GM18861 (cell line): Measurements from ENCODE around the gene MFSD6.

Experiments used
- ATAC-seq: cut with Tn5 transposase; IDR thresholded peaks from one replicate; pipeline ENCODE4 v1.9.1; 2021; ENCODE audit not compliant: unreplicated experiment

The MFSD6 gene

DNA sequence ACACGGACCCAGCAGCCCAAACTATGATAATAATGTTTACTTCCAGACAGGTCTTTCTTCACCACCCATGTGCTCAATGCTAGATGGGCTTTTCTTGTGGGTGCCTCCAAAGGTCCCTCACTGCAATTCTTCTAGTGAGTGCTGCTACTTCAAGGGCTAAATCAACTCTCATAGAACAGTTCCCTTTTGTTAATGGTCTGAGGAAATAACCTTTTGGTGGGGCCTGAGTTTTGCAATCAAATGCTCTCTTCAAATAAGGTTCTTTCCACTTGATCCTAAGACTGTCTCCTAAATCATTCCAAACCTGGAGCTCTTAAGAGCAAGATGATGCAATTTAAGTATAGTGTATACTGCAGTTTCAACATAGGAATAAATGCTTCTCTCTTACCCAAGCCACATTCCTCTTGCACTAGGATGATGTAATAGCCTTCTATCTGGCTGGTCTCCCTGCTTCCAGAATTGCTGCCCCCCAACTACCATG lies 120.4 kb downstream of the MFSD6 start:
- ATAC-seq: no peak

DNA sequence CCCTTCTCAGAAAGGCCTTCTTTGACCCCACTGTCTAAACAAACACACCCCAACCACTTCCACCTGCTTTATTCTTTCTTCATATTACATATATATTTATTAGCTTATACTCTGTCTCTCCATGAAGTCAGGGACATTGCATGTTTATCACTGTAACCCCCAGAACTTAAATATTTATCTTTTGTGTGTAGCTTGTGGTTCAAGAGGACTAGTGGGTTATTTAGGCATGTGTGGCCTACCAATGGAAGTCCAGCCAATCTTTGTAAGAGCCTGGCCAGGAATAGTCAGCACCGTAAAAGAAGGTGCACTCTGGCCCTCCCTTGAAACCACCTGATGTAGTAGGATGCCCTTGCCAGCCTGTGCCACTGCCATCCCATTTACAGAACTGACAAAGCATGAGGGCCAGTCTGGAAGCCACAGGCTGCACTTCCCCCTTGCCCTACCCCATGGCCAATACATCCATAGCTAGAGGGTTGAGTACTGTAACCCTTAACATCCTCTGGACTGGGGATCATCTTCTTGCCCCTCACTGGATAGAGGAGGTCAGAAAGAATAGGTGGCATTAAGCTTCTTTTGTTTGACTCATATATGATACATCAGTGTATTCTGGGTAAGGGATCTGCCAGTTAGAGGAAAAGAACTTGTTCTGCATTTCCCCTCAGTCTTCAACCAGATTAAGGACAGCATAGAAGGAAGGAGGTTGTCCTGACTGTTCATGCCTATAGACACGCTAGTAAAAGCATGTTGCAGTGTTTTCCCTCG lies 121.5 kb downstream of the MFSD6 start:
- no peak for ATAC-seq

DNA sequence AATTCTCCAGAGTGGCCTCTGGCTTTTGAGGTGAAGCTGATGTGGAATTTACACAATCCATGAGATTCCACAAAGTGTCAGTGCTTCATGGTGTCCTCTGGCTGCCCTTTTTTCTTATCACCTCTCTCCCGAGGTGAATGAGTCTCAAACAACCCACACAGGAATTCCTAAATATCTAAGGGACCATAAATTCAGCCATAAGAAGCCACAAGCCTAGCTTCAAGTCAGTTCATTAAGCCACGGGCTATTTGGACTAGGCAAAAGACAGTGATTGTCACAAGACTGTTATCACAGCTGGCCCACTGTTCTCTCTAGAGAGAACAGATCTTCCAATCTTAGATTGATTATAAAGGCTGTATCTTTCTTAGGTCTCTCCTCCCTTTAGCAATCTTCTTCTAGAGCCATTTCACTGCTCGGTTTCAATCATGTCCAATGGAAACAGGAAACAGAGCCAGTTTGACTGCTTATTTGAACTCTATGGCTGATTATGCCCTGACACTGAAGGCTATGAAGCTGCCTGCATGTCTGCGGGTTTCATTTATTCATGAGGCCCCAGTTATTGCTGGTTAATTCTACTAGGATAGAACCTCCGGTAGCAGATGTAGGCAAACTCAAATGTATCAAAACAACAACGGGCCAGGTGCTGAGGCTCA lies 122.2 kb downstream of the MFSD6 start:
- ATAC-seq: no peak

DNA sequence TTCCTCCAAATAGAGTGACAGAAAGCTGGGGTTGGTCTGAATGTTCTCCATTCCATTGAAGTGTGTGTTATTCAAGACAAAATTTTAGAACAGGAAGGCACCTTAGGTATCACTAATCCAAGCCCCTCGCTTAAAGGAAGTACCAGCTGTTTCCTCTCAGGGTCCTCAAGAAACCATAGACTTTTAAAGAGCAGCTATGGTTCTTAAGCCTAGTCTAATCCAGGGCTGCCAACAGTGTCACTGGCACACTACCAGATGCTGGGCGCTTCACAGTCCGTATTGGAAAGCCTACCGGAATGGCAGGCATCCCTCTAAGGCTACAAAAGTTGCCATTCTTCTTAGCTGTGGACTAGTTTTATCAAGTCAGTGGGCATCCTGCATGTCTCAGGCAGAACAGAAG lies 124.4 kb downstream of the MFSD6 start:
- no peak for ATAC-seq

DNA sequence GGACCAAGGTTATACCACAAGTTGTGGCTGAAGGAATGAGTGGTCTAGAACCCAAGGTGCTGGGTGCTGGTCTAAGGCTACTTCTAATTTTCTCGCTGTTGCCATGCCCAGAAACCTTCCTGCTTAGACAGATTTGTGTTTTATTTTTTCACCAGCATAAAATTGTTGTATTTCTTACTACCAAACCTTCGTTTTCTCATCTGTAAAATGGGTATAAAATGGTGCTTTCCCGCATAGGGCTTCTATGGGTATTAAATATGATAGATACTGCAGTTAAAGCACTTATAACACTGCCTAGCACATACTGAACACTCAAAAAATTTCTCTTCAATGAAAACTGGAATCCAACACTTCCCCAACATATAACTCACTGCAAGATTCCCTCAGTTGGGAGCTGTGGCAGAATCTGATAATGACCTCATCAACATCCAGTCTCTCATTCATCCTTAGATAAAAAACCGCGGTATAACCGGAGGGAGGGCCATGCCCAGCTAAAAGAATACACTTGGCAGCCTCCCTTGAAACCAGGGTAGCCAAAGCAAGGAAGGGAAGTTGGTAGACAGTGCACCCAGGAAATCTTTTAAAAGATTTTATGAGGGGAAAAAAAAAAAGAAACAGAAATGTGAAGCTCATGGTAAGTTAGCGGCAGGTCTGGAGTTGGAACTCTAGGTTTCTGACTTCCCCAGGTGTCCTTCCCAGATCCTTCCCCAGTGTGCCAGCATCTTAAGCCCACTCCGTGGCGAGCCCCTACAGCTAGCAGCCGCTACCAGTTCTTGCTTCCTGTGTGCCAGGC lies 125.2 kb downstream of the MFSD6 start:
- no peak for ATAC-seq

DNA sequence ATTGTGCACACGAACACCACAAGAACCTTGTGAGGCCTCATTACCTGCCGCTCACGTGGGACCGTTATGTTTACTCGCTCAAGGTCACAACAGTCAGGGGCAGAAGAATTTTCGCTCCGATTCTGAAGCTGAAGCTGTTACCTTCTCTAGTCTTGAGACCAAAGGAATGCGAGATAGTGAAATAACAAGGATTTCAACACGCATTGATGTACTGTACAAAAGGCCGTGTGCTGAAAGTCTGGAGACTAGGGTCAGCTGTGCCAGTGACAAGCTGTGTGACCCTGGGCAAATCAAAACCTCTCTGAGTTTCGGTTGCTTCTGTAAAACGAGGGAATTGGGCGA lies 125.8 kb downstream of the MFSD6 start:
- peak; percentile 15 for ATAC-seq

DNA sequence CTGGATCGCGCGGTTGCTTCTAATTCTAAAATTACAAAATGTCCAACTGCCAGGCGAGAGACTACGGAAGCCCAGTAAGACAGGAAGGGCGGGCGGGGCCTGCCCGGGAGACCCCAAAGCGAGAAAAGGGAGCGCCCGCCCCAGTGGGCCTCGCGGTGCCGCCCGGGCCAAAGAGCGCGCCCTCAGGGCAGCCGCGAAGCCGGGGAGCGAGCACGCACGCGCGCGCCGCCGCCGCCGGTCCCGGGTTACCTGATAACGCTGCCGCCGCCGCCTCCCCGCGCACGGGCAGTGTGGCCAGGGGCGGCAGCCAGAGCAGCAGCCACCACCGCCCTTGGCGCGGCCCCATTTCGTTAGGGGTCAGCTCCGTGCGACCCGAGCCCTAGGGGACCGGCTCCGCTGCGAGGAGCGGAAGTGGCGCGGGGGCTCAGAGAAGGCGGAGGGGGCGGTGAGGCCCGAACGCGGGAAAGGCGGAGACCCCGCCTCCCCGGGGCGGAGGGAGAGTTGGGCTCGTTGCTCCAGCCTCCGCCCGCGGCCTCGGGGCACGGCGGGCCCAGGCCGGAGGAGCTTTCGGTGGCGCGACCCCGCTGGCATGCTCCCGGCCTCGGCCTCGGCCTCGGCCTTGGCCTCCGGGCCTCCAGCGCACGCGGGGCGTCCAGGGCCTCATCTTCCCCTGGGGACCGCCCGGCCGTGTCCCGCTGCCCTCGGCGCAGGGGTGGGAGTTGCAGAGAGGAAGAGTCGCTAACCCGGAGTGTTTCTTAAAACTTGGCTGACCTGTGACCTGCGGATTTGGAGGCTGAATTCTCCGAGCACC lies 126.4 kb downstream of the MFSD6 start, which contains the start of gene NEMP2:
Gene NEMP2, minus strand, starts transcription at position 413 of the 811 bp plus-strand sequence. Its CDS starts 67 bp downstream, at position 346.
- peak; percentile 65 for ATAC-seq

DNA sequence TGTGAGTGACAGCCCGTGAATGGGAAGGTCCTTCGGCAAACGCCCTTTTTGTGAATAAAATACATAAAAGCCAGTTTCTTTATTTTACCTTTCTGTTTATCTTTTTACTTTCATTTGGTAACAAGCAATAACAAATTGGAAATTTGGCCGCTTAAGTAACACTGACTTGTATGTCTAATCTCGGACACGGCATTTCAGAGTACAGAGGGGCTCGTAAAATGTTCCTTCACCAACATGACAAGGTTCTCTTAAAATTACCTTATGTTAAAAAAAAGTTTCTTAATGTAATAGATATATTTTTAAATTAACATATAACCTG lies 126.9 kb downstream of the MFSD6 start:
- no peak for ATAC-seq

DNA sequence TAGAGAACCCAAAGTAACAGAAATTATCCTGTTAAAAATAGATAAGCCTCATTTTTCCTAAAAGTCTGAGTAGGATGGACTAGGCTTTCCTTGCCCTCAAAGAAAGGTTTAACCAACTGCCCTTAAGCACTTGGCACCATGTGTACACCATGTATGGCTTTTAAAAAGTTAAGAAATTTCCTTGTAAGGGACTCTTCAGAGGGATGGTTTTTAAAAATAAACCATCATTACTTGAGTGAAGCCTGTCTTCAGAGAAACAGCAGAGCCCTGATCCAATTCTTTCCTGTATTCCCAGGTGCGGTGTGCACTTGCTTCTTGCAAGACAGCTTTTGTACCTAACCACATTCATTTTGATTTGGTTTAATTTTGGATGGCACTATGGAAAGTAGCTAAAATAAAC lies 127.4 kb downstream of the MFSD6 start:
- no peak for ATAC-seq

DNA sequence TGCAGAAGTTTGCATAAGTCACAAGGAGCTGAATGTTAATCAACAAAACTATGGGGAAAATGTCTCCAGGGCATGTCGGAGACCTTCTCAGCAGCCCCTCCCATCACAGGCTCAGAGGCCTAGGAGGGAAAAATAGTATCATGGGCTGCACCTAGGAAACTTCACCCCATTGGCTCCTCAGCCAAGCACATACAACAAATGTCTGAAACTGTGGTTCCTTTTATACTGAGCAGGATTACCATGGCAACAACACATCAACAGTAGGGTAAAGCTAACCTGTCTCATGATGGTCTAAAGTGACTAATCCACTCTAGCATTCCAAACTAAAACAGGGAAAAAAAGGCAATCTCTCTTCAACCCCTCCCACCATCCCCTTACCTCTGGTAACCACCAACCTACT lies 129.6 kb downstream of the MFSD6 start:
- ATAC-seq: no peak

DNA sequence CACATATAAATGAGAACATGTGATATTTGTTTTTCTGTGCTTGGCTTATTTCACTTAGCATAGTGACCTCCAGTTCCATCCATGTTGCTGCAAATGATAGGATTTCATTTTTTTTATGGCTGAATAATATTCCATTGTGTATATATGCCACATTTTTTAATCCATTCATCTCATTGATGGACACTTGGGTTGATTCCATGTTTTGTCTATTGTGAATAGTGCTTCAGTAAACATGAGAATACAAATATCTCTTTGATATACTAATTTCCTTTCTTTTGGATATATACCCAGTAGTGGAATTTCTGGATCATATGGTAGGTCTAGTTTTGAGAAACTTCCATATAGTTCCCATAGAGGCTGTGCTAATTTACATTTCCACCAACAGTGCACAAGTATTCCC lies 130.0 kb downstream of the MFSD6 start:
- no peak for ATAC-seq

DNA sequence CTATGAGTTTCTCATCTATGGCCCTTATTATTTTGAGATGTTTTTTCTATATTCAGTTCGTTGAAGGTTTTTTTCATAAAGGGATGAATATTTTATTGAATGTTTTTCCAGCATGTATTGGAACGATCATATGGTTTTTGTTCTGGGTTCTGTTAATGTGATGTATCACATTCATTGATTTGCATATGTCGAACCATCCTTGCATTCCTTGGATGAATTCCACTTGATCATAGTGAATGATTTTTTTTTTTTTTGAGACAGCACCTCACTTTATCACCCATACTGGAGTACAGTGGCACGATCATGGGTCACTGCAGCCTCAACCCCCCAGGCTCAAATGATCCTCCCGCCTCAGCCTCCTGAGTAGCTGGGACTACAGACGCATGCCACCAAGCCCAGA lies 131.9 kb downstream of the MFSD6 start:
- ATAC-seq: no peak

DNA sequence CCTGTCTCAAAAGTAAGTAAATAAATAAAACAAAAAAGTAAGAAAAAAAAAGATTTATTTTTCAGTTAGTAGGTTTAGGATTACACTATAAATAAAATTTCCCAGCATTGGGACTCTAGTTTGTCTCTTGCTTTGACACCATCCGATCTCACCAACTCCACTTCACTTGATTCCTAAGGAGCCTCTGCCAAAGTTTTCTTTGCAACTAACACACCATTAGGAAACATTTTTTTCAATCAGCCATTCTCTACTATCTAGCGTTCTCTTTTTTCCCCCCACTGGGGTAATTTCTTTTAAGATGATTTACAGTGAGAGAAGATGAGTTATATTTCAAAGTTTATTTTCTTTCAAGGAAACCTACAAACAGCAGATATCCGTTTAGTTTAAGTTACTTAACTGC lies 136.9 kb downstream of the MFSD6 start:
- no peak for ATAC-seq

DNA sequence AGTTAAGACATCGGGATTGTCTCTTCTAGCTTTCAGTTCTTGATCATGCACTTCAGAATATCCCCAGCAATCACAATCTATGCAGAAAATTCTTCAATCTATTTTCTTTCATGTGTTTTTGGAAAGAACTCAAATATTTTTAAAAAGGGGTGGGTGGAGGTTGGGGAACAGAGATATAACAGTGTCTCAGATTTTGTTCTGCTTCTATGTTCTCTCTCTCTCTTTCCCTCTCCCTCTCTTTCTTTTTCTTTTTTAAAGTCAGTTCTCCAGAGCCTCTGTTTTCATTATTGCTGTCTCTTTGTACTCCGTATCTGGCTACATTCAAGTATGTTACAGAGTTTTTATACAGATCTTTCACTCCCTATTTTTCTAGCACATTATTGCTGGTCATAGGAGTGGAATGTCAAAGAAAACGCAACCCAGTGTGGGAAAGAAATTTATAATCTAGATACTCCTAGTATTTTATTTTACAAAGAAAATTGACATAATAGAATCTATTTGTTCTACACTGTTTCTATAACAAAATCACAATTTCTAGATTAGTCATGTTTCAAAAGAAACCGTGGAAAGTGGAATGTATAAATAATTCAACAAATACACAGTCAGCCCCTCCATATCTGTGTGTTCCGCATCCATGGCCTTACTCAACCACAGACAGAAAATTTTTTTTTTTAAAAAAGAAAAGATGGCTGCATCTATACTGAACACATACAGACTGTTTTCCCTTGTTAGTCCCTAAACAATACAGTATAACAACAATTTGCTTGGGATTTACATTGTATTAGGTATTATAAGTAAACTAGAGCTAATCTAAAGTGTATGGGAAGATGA lies 137.6 kb downstream of the MFSD6 start:
- no peak for ATAC-seq

DNA sequence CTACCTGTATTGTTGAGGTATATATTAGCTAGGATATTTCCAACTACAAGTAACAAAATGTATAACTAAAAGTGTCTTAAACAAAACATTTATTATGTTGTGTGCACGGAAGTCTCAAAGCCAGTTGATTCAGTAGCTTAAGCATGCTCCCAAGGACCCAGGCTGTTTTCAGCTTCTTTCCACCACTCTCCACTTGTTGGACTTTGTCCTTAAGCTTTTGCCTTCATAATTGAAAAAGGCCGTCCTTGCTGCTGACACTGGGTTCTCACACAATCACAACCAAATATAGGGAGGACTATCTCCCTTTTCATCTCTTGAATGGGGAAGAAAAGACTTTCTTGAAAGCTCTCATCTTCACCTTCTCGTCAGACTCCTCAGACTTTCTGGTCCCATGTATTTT lies 138.6 kb downstream of the MFSD6 start:
- no peak for ATAC-seq

DNA sequence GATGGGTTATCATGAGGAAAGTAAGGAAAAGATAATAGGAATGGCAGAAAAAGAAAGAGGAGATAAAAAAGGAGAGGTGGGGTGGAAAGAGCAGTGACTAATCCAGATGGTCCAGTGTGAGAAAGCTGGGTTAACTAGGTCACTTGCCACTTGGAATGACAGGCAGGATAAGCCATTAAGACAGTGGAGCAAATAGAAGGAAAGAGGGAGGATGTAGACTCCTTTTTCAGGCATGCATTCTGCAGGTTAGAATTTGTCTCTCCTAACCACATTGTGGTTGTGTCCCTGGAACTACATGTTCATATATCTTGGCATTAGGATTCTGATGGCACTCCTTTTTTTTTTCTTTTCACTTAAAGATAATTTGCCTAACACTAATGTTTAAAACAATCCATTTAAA lies 139.7 kb downstream of the MFSD6 start:
- no peak for ATAC-seq

DNA sequence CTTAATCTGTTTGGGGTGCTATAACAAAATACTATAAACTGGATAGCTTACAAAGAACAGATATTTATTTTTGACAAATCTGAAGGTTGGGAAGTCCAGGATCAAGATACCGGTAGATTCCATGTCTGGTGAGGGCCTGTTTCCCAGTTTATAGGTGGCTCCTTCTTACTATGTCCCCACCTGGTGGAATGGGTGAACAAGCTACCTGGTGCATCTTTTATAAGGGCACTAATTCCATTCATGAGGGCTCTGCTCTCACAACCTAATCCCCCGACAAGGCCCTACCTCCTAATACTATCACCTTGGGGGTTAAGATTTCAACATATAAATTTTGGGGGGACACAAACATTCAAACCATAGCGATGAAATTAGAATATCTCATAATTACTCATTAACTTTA lies 142.0 kb downstream of the MFSD6 start:
- no peak for ATAC-seq
